ENCODE measurements around the gene SND1. TPM values are rescaled to one million over a fixed set of nuclear protein-coding genes. Genes with fewer than 3 reads are reported as not detected.

The SND1 gene
- polyA plus RNA-seq, 3 donors = 46.5 to 97.3 (median 79.8) TPM

DNA sequence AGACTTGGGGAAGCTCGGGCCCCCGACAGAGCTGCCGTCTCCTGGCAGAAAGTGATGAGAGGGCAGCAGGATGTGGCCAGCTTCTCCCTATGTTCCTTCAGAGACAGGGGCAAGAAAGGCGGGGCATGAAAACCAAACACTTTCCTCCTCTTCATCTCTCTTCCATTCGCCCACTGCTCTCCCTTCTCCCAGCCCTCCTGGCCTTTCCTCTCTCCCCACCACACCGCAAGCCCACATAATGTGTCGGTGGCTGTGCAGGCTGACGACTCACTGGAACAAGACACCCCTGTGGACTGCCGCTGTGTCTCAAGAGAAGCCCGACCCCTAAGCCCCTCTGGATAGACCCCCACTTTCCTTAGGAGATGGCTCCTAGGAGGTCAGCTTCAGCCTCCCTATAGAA is 438.5 kb downstream of the SND1 start:
- no peaks in the 10 kb centered on the region for H3K4me1 ChIP-seq (ENCODE audit: control insufficient read depth in 1 of 2, insufficient read depth in 2 of 2, low read length in 2 of 2)
- no peaks in the 10 kb centered on the region for H3K9me3 Mint-ChIP-seq
- H3K36me3 Mint-ChIP-seq = peaks cover 92 to 94% of the 10 kb centered on the region in 2 donors
- TF ChIP-seq, protein P1, sequence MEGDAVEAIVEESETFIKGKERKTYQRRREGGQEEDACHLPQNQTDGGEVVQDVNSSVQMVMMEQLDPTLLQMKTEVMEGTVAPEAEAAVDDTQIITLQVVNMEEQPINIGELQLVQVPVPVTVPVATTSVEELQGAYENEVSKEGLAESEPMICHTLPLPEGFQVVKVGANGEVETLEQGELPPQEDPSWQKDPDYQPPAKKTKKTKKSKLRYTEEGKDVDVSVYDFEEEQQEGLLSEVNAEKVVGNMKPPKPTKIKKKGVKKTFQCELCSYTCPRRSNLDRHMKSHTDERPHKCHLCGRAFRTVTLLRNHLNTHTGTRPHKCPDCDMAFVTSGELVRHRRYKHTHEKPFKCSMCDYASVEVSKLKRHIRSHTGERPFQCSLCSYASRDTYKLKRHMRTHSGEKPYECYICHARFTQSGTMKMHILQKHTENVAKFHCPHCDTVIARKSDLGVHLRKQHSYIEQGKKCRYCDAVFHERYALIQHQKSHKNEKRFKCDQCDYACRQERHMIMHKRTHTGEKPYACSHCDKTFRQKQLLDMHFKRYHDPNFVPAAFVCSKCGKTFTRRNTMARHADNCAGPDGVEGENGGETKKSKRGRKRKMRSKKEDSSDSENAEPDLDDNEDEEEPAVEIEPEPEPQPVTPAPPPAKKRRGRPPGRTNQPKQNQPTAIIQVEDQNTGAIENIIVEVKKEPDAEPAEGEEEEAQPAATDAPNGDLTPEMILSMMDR (IDR thresholded peaks at IDR 0.05) = no peak
- 94% methylated on average over 9 of the region's 10 CpGs for WGBS (ENCODE audit: insufficient coverage)
- no peaks in the 10 kb centered on the region for H3K4me1 Mint-ChIP-seq
- intact Hi-C loops (cut with micrococcal nuclease) = no loop called here
- peaks cover 81 to 98% of the 10 kb centered on the region in 2 donors for H3K36me3 ChIP-seq (replicated peaks in 1 of 2; ENCODE audit: control insufficient read depth in 1 of 2, insufficient read depth in 2 of 2, low read length in 2 of 2)
- H3K4me3 Mint-ChIP-seq = no peak overlapping the region
- no peak overlapping the region for H3K4me2 ChIP-seq (replicated peaks; ENCODE audit: extremely low read depth, low read length, poor library complexity, severe bottlenecking)
- H4K20me1 ChIP-seq (ENCODE audit: insufficient read depth, low read length) = no peaks in the 10 kb centered on the region
- no peak overlapping the region for H2AFZ ChIP-seq (ENCODE audit: insufficient read depth, low read depth, low read length, poor library complexity, severe bottlenecking)
- no peak overlapping the region for H3K27ac ChIP-seq (ENCODE audit: low read depth in 1 of 2, low read length in 2 of 2)
- peaks cover 0 to 2% (median 0%) of the 10 kb centered on the region in 3 donors for H3K27me3 Mint-ChIP-seq (ENCODE audit: low read depth in 3 of 3)
- H3K27me3 ChIP-seq (ENCODE audit: control insufficient read depth in 2 of 2, insufficient read depth in 2 of 2, low read length in 2 of 2) = no peaks in the 10 kb centered on the region
- no peak overlapping the region for H3K4me3 ChIP-seq (replicated peaks in 1 of 3; ENCODE audit: low read depth in 2 of 3, low read length in 3 of 3)
- H3K9ac ChIP-seq (ENCODE audit: insufficient read depth, low read length, poor library complexity, severe bottlenecking) = no peak overlapping the region
- H3K79me2 ChIP-seq (ENCODE audit: insufficient read depth, low read length) = no peaks in the 10 kb centered on the region
- no peaks in the 10 kb centered on the region for H3K9me3 ChIP-seq (replicated peaks in 1 of 2; ENCODE audit: control insufficient read depth in 1 of 2, insufficient read depth in 1 of 2, low read length in 2 of 2)
- no peak for DNase-seq
- H3K27ac Mint-ChIP-seq = no peak overlapping the region

DNA sequence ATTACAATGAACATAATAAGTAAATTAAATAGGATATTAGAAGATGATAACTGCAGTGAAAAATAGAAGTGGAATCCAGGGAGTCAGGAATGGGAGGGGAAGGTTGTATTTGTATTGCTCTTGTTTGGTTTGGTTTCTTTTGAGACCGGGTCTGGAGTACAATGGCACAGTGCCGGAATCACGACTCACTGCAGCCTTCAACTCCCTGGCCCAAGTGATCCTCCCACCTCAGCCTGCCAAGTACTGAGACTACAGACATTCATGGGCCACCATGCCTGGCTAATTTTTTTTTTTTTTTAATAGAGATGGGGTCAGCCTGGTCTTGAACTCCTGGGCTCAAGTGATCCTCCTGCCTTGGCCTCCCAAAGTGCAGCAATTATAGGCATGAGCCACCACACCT is 439.1 kb downstream of the SND1 start:
- Mint-ChIP-seq H3K27ac (no peak overlapping the region), H3K36me3 (peaks cover 92 to 94% of the 10 kb centered on the region in 2 donors), H3K9me3 (no peaks in the 10 kb centered on the region), H3K4me1 (no peaks in the 10 kb centered on the region), H3K4me3 (no peak overlapping the region), H3K27me3 (ENCODE audit: low read depth in 3 of 3) (peaks cover 0 to 2% (median 0%) of the 10 kb centered on the region in 3 donors)
- H3K4me2 ChIP-seq (replicated peaks; ENCODE audit: extremely low read depth, low read length, poor library complexity, severe bottlenecking) = no peak overlapping the region
- TF ChIP-seq, protein P1 (IDR thresholded peaks at IDR 0.05) = no peak
- no peak overlapping the region for H3K27ac ChIP-seq (ENCODE audit: low read depth in 1 of 2, low read length in 2 of 2)
- H3K27me3 ChIP-seq (ENCODE audit: control insufficient read depth in 2 of 2, insufficient read depth in 2 of 2, low read length in 2 of 2) = no peaks in the 10 kb centered on the region
- peaks cover 75 to 98% of the 10 kb centered on the region in 2 donors for H3K36me3 ChIP-seq (replicated peaks in 1 of 2; ENCODE audit: control insufficient read depth in 1 of 2, insufficient read depth in 2 of 2, low read length in 2 of 2)
- H3K4me1 ChIP-seq (ENCODE audit: control insufficient read depth in 1 of 2, insufficient read depth in 2 of 2, low read length in 2 of 2) = no peaks in the 10 kb centered on the region
- H4K20me1 ChIP-seq (ENCODE audit: insufficient read depth, low read length) = no peaks in the 10 kb centered on the region
- whole genome bisulfite sequencing (ENCODE audit: insufficient coverage) = no CpG with 5 or more reads among the region's 3 CpGs
- no peak overlapping the region for H3K4me3 ChIP-seq (replicated peaks in 1 of 3; ENCODE audit: low read depth in 2 of 3, low read length in 3 of 3)
- DNase-seq = no peak
- intact Hi-C loops (cut with micrococcal nuclease) = no loop called here
- no peaks in the 10 kb centered on the region for H3K79me2 ChIP-seq (ENCODE audit: insufficient read depth, low read length)
- H3K9ac ChIP-seq (ENCODE audit: insufficient read depth, low read length, poor library complexity, severe bottlenecking) = no peak overlapping the region
- no peaks in the 10 kb centered on the region for H3K9me3 ChIP-seq (replicated peaks in 1 of 2; ENCODE audit: control insufficient read depth in 1 of 2, insufficient read depth in 1 of 2, low read length in 2 of 2)
- H2AFZ ChIP-seq (ENCODE audit: insufficient read depth, low read depth, low read length, poor library complexity, severe bottlenecking) = no peak overlapping the region

Measured in CD14-positive monocyte (primary cell).